ENCODE measurements around the gene WNT7A. TPM values are rescaled to one million over a fixed set of nuclear protein-coding genes. Genes with fewer than 3 reads are reported as not detected.

Gene WNT7A
- total RNA-seq, 1 experiment from 2014 or later = not detected

DNA sequence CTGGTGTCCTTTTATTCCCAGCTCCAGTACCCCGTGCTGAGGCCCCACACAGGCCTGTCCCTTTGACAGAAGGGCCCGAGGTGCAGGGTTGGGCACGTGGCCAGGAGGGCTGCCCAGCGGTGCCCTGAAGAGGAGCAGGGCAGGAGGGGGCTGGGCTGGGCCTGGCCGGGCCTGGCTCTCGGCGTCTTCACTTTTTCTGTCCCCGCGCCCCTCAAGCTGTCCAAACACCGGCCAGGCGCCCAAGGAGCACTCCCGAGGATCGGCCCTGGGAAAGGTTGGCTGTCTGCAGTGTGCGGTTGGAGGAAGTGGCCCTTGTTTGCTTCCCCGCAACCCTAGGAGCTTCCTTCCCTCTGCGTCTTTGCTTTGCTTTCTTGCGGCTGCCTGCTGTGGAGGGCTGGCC lies 84.1 kb downstream of the WNT7A start:
- no peaks in the 10 kb centered on the region for H3K23me2 ChIP-seq (ENCODE audit: insufficient read length, low read depth, low read length, poor library complexity, severe bottlenecking)
- no peak for DNase-seq
- no peak overlapping the region for H3T11ph ChIP-seq (ENCODE audit: low read length)
- H2BK5ac ChIP-seq (ENCODE audit: insufficient read length, low read length) = no peak overlapping the region
- no peak overlapping the region for H2BK120ac ChIP-seq (ENCODE audit: low read depth, low read length, poor library complexity, severe bottlenecking)
- no peaks in the 10 kb centered on the region for H3K9me3 Mint-ChIP-seq
- H3K4ac ChIP-seq (ENCODE audit: low read depth, low read length) = no peak overlapping the region
- no peak overlapping the region for H3K14ac ChIP-seq (ENCODE audit: insufficient read depth, low read length)
- H3K4me1 Mint-ChIP-seq = peaks cover 20 to 36% of the 10 kb centered on the region in 2 experiments
- H2AK5ac ChIP-seq (ENCODE audit: insufficient read length, low read length) = no peak overlapping the region
- H3K23ac ChIP-seq (ENCODE audit: insufficient read length, low read depth, low read length) = no peak overlapping the region
- H3K27me3 Mint-ChIP-seq (ENCODE audit: low read depth) = peaks cover 9% of the 10 kb centered on the region
- H4K8ac ChIP-seq (replicated peaks; ENCODE audit: insufficient read length, low read depth, low read length) = no peak overlapping the region
- TF ChIP-seq, protein P1, sequence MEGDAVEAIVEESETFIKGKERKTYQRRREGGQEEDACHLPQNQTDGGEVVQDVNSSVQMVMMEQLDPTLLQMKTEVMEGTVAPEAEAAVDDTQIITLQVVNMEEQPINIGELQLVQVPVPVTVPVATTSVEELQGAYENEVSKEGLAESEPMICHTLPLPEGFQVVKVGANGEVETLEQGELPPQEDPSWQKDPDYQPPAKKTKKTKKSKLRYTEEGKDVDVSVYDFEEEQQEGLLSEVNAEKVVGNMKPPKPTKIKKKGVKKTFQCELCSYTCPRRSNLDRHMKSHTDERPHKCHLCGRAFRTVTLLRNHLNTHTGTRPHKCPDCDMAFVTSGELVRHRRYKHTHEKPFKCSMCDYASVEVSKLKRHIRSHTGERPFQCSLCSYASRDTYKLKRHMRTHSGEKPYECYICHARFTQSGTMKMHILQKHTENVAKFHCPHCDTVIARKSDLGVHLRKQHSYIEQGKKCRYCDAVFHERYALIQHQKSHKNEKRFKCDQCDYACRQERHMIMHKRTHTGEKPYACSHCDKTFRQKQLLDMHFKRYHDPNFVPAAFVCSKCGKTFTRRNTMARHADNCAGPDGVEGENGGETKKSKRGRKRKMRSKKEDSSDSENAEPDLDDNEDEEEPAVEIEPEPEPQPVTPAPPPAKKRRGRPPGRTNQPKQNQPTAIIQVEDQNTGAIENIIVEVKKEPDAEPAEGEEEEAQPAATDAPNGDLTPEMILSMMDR (conservative IDR thresholded peaks at IDR 0.05) = no peak
- no peak overlapping the region for H3K9ac ChIP-seq (ENCODE audit: extremely low read depth, insufficient read length, low read length)
- H3K9me3 ChIP-seq (ENCODE audit: control insufficient read depth, low read depth, low read length) = no peaks in the 10 kb centered on the region
- no peak overlapping the region for H4K5ac ChIP-seq (ENCODE audit: insufficient read length, low read depth, low read length)
- no peak overlapping the region for H2BK15ac ChIP-seq (ENCODE audit: low read depth, low read length)
- H2BK12ac ChIP-seq (ENCODE audit: insufficient read length, low read depth, low read length) = no peak overlapping the region
- no peaks in the 10 kb centered on the region for H3K36me3 Mint-ChIP-seq (ENCODE audit: insufficient read depth in 1 of 3, low read depth in 3 of 3)
- no peak overlapping the region for H3K4me3 Mint-ChIP-seq
- H4K91ac ChIP-seq (ENCODE audit: insufficient read length, low read depth, low read length) = no peak overlapping the region
- H3K27ac ChIP-seq (ENCODE audit: insufficient read length, low read depth, low read length) = no peak overlapping the region
- H3K4me1 ChIP-seq (ENCODE audit: insufficient read depth, low read length) = no peaks in the 10 kb centered on the region; the same call in 1 of the 2 replicates
- H3K18ac ChIP-seq (ENCODE audit: insufficient read length, low read depth, low read length) = no peak overlapping the region
- no peak overlapping the region for H2AFZ ChIP-seq (ENCODE audit: low read length)
- no peak overlapping the region for H3K27ac Mint-ChIP-seq
- H3K79me2 ChIP-seq (ENCODE audit: insufficient read depth, low read length) = no peaks in the 10 kb centered on the region
- WGBS (ENCODE audit: extremely low coverage, insufficient read length, low lambda C conversion rate) = no CpG with 5 or more reads among the region's 17 CpGs
- H3K4me2 ChIP-seq (ENCODE audit: insufficient read depth, insufficient read length, low read length) = no peak overlapping the region
- H4K20me1 ChIP-seq (ENCODE audit: control insufficient read depth, insufficient read depth, insufficient read length) = no peaks in the 10 kb centered on the region
- H2BK20ac ChIP-seq (ENCODE audit: low read depth, low read length, poor library complexity, severe bottlenecking) = no peak overlapping the region
- H3K27me3 ChIP-seq (ENCODE audit: insufficient read depth, low read length) = no peaks in the 10 kb centered on the region
- no peaks in the 10 kb centered on the region for H3K79me1 ChIP-seq (ENCODE audit: insufficient read depth, low read depth, low read length, poor library complexity, severe bottlenecking)
- no peak overlapping the region for H3K56ac ChIP-seq (ENCODE audit: insufficient read length, low read depth, low read length)

Measured in H9 (cell line).